Fibroblast of skin of abdomen (primary cell): ENCODE data around the gene RIT2.
A peak's percentile ranks its signal among the peaks of the same experiment; 100 is the strongest.

Experiments used
- DNase-seq: peaks from one replicate; pipeline ENCODE4 v3.0.0-alpha.2; 2013

The RIT2 gene

DNA sequence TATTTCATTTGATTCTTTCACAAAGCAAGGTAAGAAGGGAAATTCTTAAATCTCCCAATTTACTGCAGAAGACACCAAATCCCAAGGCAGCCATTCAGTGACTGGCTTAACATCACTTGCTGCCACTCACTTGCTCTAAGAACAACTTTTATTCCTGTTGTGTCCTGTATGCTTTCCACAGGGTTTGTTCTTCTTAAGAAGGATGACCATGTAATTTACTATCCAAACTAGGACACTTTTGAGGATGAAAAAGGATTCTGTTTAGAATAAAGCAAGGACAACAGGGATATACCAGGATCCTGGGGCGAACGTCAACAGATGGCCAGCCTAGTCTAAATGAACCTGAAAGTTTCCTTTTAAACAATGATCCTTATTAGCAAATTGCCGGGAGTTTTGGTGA lies 34.8 kb downstream of the RIT2 start:
- DNase-seq = no peak

GRCh38 chr18:43079422-43079821 lies 36.1 kb downstream of the RIT2 start:
- DNase-seq = no peak

DNA sequence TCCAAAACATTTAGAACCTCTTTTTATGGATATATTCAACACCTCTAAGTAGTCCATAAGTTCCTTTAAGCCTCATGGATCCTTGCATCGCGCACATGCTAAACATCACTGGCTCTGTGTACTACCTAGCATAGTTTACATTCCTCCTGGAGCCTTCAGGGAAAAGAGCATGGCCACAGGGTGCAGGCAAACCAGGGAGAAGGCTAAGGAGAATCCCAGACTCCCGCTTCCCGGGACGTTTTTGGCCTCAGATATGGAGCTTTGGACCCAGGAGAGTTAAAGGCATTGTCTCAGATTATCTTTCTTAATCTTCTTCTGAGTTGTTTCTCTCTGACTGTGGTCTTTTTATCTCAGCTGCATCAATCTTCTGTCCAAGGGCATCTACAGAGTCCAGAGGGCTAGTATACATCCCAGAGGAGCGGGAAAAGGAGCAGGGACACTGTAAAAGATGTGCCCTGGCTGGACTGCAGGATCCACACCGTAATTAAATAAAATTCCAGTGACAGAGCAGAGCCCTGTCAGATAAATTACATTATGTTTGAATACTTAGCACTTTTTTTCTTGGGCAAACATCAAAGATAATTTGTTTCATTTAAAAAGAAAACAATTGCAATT lies 36.9 kb downstream of the RIT2 start:
- DNase-seq = no peak

- DNase-seq = no peak
Observed at GRCh38 chr18:43077510-43078308, 37.8 kb downstream of the RIT2 start.

GRCh38 chr18:43073771-43074170 lies 41.7 kb downstream of the RIT2 start:
- DNase-seq = no peak

- no peak for DNase-seq
Observed at GRCh38 chr18:43068781-43069180, 46.7 kb downstream of the RIT2 start.

DNA sequence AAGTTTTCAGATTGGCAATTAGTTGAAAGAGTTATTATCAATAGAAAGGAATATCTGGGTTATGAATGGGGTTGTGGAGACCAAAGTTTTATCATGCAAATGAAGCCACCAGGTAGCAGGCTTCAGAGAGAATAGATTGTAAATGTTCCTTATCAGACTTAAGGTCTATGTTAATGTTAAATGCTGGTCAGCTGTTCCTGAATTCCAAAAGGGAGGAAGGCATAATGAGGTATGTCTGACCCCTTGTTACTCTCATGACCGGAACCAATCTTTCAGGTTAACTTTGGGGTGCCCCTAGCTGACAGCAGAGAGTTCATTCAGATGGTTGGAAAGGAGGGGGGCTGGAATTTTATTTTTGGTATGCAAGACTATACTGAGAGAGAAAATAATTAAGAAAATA lies 47.9 kb downstream of the RIT2 start:
- DNase-seq = no peak

GRCh38 chr18:43061816-43062215 lies 53.7 kb downstream of the RIT2 start:
- no peak for DNase-seq

DNA sequence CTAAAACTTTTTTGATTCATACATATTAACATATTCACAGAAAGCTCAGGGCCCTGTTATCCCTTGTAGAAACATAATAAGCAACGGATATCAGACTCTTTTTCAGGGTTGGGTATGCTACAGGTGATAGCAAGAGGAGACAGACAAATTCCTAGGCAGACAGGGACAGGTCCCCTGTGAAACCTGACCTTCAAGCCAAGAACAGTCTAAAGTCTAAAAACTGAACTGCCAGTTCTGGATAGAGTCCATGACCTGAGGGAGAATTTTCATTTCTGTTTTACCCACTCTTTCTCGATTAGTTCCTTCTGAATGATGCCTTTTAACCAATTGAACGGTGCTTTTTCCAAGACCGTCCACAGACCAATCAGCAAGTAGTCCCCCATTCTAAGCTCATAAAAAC lies 54.2 kb downstream of the RIT2 start:
- DNase-seq = no peak

GRCh38 chr18:43060020-43060419 lies 55.5 kb downstream of the RIT2 start:
- DNase-seq = no peak

- no peak for DNase-seq
Observed at GRCh38 chr18:43054815-43055519, 60.5 kb downstream of the RIT2 start.

- DNase-seq = peak; percentile 10
Observed at GRCh38 chr18:43049021-43049420, 66.5 kb downstream of the RIT2 start.

- DNase-seq = no peak
Observed at GRCh38 chr18:43046322-43046721, 69.2 kb downstream of the RIT2 start.

DNA sequence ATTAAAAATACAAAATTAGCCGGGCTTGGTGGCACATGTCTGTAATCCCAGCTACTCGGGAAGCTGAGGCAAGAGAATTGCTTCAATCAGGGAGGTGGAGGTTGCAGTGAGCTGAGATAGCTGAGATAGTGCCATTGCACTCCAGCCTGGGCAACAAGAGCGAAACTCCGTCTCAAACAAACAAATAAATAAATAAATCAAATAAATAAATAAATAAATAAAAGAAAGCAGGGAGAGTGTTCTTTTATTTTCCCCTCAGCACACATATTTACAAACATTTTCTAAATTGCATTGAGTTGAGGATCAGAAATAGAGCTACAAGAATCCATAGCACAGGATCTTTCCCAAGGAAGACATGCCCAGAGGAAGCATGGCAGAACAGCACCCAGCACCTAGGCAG lies 71.9 kb downstream of the RIT2 start:
- no peak for DNase-seq

GRCh38 chr18:43040281-43040680 lies 75.2 kb downstream of the RIT2 start:
- no peak for DNase-seq

DNA sequence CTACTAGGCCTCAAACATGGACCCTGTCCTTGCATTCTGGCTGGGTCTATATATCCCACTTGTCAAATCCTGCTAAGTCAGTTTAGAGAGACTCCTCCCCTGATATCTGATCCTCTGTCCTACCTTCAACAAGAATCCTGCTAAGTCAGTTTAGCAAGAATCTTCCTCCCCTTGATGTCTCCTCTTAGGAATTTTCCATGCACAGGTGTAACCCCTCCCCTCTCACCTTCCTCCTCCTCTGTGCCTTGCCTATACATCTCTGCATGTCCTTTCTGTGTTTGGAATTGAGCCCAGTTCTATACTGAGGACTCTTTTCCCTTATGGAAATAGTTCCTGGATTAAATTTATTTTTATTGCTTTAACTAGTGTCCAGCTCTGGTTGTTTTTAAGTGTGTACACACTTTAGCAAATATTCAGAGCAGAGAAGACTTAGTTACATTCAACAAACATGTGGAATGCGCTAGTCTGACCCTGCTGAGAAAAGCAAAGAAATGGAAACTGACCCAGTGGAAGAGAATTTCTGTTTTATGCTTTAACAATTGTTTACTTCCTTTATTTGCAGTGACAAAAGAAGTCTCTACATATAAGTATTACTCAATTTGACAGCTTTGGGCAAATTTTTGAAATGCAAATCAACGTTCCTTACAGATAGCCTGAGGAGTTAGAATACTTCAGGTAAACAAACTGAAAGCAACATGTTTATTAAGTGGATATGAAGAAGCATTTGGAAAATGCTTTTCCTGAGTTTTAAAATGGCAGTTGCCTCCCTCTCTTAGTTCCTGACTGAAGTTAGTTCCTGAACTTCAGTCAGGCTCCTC lies 80.6 kb downstream of the RIT2 start:
- no peak for DNase-seq

GRCh38 chr18:43031169-43031568 lies 84.3 kb downstream of the RIT2 start:
- DNase-seq = no peak

DNA sequence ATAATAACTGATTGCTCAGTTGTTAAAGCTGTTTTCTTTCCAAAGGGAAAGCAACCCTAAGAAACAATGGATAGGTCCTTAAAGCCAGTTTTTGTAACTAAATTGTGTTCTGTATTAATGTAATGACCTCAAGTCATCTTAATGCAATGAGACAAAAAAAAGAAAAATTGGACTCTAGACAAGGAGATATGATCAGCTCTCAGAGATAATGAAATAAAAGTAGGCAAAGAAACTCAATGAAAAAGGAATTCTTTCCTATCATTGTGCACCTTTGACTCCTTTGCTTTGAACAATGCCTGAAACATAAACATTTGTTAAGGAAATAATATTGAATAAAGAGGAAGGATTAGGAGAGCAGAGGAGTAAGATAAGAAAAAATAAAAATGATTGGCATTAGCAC lies 86.1 kb downstream of the RIT2 start:
- no peak for DNase-seq

DNA sequence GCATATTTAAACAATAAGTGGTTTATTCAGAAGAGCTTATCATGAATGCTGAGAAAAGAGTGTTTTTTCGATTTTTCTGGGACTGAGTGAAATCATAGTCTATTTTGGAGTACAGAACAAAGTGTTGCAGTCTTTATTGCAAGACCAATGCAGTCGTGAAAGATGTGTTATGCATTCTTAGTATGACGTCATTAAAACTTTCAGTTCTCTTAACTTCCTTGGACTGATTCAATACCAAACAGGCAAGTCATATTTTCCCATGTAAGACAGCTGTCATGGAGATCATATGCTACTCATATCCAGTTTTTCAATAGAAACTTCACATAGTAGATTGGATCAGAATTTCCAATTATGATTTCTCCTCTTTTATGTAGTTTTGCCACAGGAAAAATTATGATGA lies 92.6 kb downstream of the RIT2 start:
- no peak for DNase-seq

DNA sequence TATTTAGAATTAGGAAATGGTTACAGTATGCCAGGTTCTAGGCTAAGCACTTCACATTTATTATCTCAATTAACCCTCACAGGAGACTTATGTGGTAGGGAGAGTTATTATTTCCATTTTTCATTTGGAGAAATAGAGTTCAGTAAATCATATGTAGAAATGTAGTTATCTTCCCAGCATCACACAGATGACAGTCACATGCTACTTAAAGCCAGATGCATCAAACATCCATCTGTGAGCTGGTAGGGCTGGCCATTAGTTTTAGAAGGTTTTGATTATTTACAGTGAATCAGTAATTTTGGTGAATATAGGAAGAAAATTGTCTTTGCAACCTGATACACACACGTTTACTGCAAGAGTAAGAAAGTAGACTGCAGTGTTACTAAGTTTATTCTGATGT lies 97.9 kb downstream of the RIT2 start:
- no peak for DNase-seq

DNA sequence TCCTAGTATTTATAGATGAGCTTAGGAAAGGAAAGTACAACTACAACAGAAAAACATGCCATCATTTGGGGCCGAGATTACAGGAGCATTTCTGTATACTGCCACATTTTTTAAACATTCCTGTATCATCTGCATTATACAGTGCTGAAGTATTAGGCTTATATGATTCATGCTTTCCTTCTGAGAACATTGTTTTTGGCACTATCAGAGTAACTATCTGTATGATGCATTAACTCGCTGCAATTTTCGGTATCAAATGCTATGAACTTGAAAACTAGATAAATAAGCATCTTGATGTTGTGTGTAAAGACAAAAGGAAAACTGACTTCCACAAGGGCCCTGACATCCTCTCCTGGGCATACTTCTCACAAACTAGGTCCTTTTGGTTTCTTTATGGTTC lies 102.0 kb downstream of the RIT2 start:
- DNase-seq = no peak

DNA sequence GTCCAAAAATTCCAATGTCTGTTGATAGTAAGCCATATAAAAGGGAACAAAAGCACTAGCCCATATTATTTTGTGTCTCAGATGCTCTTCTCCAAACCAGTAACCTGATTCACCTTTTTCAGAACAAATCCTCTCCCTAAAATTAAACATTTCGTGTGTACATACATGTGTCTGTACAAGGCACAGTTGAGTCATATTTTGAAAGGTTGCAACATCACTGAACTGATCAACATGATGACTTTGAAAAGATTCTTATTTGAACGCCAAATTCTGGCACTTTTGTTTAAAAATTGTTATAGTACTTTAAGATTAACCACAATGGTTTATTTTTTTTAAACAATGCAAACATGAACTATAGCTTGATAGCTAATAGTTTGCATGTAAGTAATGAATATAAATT lies 102.5 kb downstream of the RIT2 start:
- DNase-seq = no peak

DNA sequence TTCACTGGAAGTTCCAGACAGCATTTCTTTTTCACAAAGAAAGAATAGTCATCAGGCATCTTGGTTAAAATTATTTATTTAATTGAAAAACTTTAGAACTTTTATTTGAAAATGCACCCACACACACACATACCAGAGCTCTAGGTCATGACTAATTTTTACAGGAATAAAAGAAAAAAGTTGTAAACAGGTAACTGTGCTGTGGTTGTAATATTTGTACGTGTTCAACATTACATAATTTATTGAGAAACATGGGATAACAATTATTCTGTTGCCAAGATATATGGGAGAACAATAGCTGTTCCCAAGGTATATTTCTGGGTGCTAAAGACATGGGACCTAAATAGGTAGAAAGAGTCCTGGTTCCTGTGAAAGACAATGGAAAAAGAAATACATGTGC lies 104.9 kb downstream of the RIT2 start:
- no peak for DNase-seq
